Endothelial cell of umbilical vein (primary cell): ENCODE data around the gene ANKRD45. TPM values are rescaled to one million over a fixed set of nuclear protein-coding genes. Genes with fewer than 3 reads are reported as not detected.
"Not testable (repeated sequence)": the region's sequence is repeated elsewhere in the genome, so short reads cannot be mapped to it uniquely, and the experiment has no call there.

Source experiments
- BruUV-seq: library from RNA; stranded (reverse); fragments of 400-500 nt; replicated peaks from 2 replicates; lab custom pipeline; 2021; lab: Mats Ljungman, UMichigan
- CTCF ChIA-PET: fragments of 300-600, 350-600 bp; sonication (Branson Sonifier 250); formaldehyde crosslinking; loops from one replicate; lab custom pipeline; 2021; ENCODE audit warnings: antibody characterized with exemption, inconsistent platforms; lab: Charles Lee
- POLR2A ChIA-PET: fragments of 300-600, 350-600 bp; sonication (Branson Sonifier 250); formaldehyde crosslinking; loops from one replicate; lab custom pipeline; 2021; ENCODE audit warnings: antibody characterized with exemption, inconsistent platforms; lab: Charles Lee
- DNase-seq: peaks from one replicate; pipeline ENCODE4 v3.0.0-alpha.2; 2011; ENCODE audit warnings: low read depth, low spot score
- FAIRE-seq: peaks from 2 replicates; lab custom pipeline; 2011; peaks lifted over from hg19 to GRCh38; lab: Jason Lieb, UNC
- H2AFZ ChIP-seq: 2 replicates; pipeline ENCODE4 v1.6.0; 2012; ENCODE audit warnings: low read depth, low read length, control low read depth, inconsistent platforms
- H3K27ac ChIP-seq: 2 replicates; pipeline ENCODE4 v1.5.1; 2011; ENCODE audit warnings: low read depth, mild to moderate bottlenecking, control low read depth, low read length, moderate library complexity; ENCODE audit not compliant: insufficient read depth
- H3K27me3 ChIP-seq, 2 experiments: 2 replicates each; pipeline versions ENCODE4 v1.6.0 to v1.6.1; 2011; ENCODE audit warnings: low read length in 2 of 2, mixed read lengths in 1 of 2; ENCODE audit not compliant: control insufficient read depth in 2 of 2, insufficient read depth in 2 of 2
- H3K36me3 ChIP-seq, 2 experiments: 2 replicates in 1 of 2; 3 replicates in 1 of 2; pipeline ENCODE4 v1.5.1; 2011; ENCODE audit warnings: low read length in 2 of 2, mild to moderate bottlenecking in 1 of 2, moderate library complexity in 1 of 2; ENCODE audit not compliant: control insufficient read depth in 2 of 2, insufficient read depth in 2 of 2; ENCODE audit errors: extremely low read depth in 1 of 2
- H3K4me1 ChIP-seq: 3 replicates; pipeline ENCODE4 v1.5.1; 2011; ENCODE audit warnings: mild to moderate bottlenecking, low read length; ENCODE audit not compliant: control insufficient read depth, insufficient read depth; ENCODE audit errors: extremely low read depth
- H3K4me2 ChIP-seq: 2 replicates; pipeline ENCODE4 v1.6.1; 2011; ENCODE audit warnings: low read length, control low read depth, mixed read lengths; ENCODE audit not compliant: insufficient read depth
- H3K4me3 ChIP-seq, 3 experiments: fragments of 200-600 bp in 1 of 3; sonication (generic), shearing (Covaris generic) in 1 of 3; replicated peaks in 1 of 3; 2 replicates each; pipeline ENCODE4 v1.5.1; 2011 to 2016; ENCODE audit warnings: control low read depth in 3 of 3, low read length in 3 of 3, mild to moderate bottlenecking in 2 of 3, inconsistent platforms in 1 of 3, low read depth in 1 of 3, moderate library complexity in 1 of 3; ENCODE audit not compliant: insufficient read depth in 1 of 3
- H3K79me2 ChIP-seq: 2 replicates; pipeline ENCODE4 v1.6.0; 2012; ENCODE audit warnings: low read length, inconsistent platforms; ENCODE audit not compliant: control insufficient read depth, insufficient read depth
- H3K9ac ChIP-seq: replicated peaks from 2 replicates; pipeline ENCODE3; 2011; ENCODE audit warnings: low read length, control low read depth; ENCODE audit not compliant: insufficient read depth; ENCODE audit errors: extremely low read depth
- H3K9me1 ChIP-seq: replicated peaks from 3 replicates; pipeline ENCODE4 v1.6.0; 2011; ENCODE audit warnings: mild to moderate bottlenecking, low read length; ENCODE audit not compliant: control insufficient read depth, insufficient read depth; ENCODE audit errors: extremely low read depth
- H3K9me3 ChIP-seq: replicated peaks from 2 replicates; pipeline ENCODE4 v1.5.1; 2012; ENCODE audit warnings: low read length, inconsistent platforms; ENCODE audit not compliant: control insufficient read depth, insufficient read depth
- H4K20me1 ChIP-seq: replicated peaks from 2 replicates; pipeline ENCODE3; 2011; ENCODE audit warnings: mild to moderate bottlenecking, low read length; ENCODE audit not compliant: control insufficient read depth, insufficient read depth; ENCODE audit errors: extremely low read depth
- dilution Hi-C: fragments of 300-500 bp; cut with MboI; formaldehyde crosslinking; loops from one replicate; pipeline ENCODE4 v1.15.0; 2019; ENCODE audit warnings: low sequenced_read_pairs; ENCODE audit not compliant: extremely low pct_ligation_motif_present
- intact Hi-C: fragments of 100-400 bp; cut with micrococcal nuclease; formaldehyde crosslinking; loops from one replicate; pipeline ENCODE4 v1.10.0; 2022
- polyA plus RNA-seq, 4 experiments: library from polyadenylated mRNA; depleted of rRNA in 3 of 4; stranded (reverse) in 3 of 4; unstranded in 1 of 4; fragments of >200 nt; gene quantifications; 2 replicates each; pipeline versions ENCODE4 v1.2.1 to v1.2.3, GENCODE V29; 2011 to 2012; ENCODE audit warnings: missing spikeins in 1 of 4
- total RNA-seq: library from RNA; stranded (reverse); gene quantifications from 2 replicates; pipeline ENCODE4 v1.2.3, GENCODE V29; 2021
- TF ChIP-seq, protein P1 (sequence below), 2 donors: IDR thresholded peaks; 1 replicate in 1 of 2; 2 replicates in 1 of 2; pipeline ENCODE4 v1.5.1; 2011; ENCODE audit warnings: low read length in 2 of 2, mild to moderate bottlenecking in 2 of 2, moderate library complexity in 2 of 2, control low read depth in 1 of 2, inconsistent platforms in 1 of 2, low read depth in 1 of 2; ENCODE audit not compliant: insufficient read depth in 1 of 2; ENCODE audit errors: extremely low read depth in 1 of 2

The ANKRD45 gene
- total and polyA plus RNA-seq, 2 donors (not counting 3 experiments of a cell fraction or from before 2014, with no cell fraction given), result 0.19 to 0.62 TPM

DNA sequence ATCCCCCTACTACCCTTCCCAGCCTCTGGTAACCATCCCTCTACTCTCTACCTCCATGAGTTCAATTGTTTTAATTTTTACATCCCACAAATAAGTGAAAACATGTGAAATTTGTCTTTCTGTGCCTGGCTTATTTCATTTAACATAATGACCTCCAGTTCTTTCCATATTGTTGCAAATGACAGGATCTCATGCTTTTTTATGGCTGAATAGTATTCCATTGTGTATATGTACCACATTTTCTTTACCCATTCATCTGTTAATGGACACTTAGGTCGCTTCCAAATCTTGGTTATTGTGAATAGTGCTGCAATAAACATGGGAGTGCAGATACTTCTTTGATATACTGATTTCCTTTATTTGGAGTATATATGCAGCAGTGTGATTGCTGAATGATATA lies 105.8 kb downstream of the ANKRD45 start:
- intact Hi-C loops, H3K4me2 ChIP-seq, H3K4me3 ChIP-seq, BruUV-seq, dilution Hi-C loops, FAIRE-seq, H4K20me1 ChIP-seq, H3K27ac ChIP-seq, H3K9me1 ChIP-seq, H3K4me1 ChIP-seq, H3K27me3 ChIP-seq, H3K9me3 ChIP-seq, H3K36me3 ChIP-seq, DNase-seq, H3K9ac ChIP-seq, H2AFZ ChIP-seq, H3K79me2 ChIP-seq, POLR2A ChIA-PET, CTCF ChIA-PET: not testable (repeated sequence)

DNA sequence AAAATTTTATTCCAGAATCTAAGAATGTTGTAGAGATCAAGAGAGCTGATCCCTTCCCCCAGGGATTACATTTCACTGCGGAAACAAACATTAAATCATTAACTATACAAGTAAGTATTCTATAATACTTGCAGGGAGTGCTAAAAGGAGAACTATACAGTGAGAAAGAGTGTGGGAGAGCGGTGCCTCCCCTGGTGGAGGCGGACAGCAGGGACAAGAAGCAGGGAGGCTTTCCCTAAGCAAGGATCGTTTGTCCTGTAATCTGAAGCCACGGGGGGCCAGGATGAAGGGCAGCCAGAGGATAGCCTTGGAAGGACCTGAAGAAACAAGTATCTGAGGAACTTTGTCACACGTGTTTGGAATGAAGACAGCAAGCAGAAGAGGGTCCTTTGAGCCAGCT lies 106.8 kb downstream of the ANKRD45 start:
- TF ChIP-seq, protein P1, sequence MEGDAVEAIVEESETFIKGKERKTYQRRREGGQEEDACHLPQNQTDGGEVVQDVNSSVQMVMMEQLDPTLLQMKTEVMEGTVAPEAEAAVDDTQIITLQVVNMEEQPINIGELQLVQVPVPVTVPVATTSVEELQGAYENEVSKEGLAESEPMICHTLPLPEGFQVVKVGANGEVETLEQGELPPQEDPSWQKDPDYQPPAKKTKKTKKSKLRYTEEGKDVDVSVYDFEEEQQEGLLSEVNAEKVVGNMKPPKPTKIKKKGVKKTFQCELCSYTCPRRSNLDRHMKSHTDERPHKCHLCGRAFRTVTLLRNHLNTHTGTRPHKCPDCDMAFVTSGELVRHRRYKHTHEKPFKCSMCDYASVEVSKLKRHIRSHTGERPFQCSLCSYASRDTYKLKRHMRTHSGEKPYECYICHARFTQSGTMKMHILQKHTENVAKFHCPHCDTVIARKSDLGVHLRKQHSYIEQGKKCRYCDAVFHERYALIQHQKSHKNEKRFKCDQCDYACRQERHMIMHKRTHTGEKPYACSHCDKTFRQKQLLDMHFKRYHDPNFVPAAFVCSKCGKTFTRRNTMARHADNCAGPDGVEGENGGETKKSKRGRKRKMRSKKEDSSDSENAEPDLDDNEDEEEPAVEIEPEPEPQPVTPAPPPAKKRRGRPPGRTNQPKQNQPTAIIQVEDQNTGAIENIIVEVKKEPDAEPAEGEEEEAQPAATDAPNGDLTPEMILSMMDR (IDR thresholded peaks at IDR 0.05; ENCODE audit: extremely low read depth in 1 of 2, insufficient read depth in 1 of 2, low read depth in 1 of 2, low read length in 2 of 2), result no peak
- no peak for FAIRE-seq
- H3K4me1 ChIP-seq, result no peaks in the 10 kb centered on the region
- intact Hi-C loops (no loop called here), dilution Hi-C loops (no loop called here)
- no peak overlapping the region for H3K27ac ChIP-seq
- no peak overlapping the region for H3K4me2 ChIP-seq
- H2AFZ ChIP-seq, result no peak overlapping the region
- no peak overlapping the region for H3K4me3 ChIP-seq
- H3K9me1 ChIP-seq, result no peaks in the 10 kb centered on the region
- no peaks in the 10 kb centered on the region for H3K36me3 ChIP-seq
- no peaks in the 10 kb centered on the region for H3K9me3 ChIP-seq
- ChIA-PET CTCF (no interaction called here), POLR2A (no interaction called here)
- H4K20me1 ChIP-seq, result no peaks in the 10 kb centered on the region
- DNase-seq, result no peak
- no peaks in the 10 kb centered on the region for H3K27me3 ChIP-seq
- H3K9ac ChIP-seq, result no peak overlapping the region
- H3K79me2 ChIP-seq, result no peaks in the 10 kb centered on the region
- no TSS peak for BruUV-seq
